GM23338 (cell line): ENCODE results near the gene JOSD1. TPM values are rescaled to one million over a fixed set of nuclear protein-coding genes. Genes with fewer than 3 reads are reported as not detected.

Experiments
- ATAC-seq: fragments of 200-7000 bp; cut with Tn5 transposase; 3 replicates; pipeline ENCODE4 v1.9.1; 2020
- DNase-seq: peaks from one replicate; pipeline ENCODE4 v3.0.0-alpha.2; 2015; ENCODE audit warnings: low spot score
- H2AFZ ChIP-seq: fragments of 200-600 bp; sonication (generic); 2 replicates; pipeline ENCODE4 v1.8.0; 2016; ENCODE audit warnings: antibody characterized with exemption, mild to moderate bottlenecking, moderate library complexity
- H3F3A ChIP-seq: fragments of 200-600 bp; sonication (generic); replicated peaks from 2 replicates; pipeline ENCODE4 v1.8.0; 2017; ENCODE audit warnings: antibody characterized with exemption, mixed run types, low read depth
- H3K27ac ChIP-seq: fragments of 200-600 bp; sonication (generic); 2 replicates; pipeline ENCODE4 v1.6.1; 2016; ENCODE audit warnings: low read depth
- H3K27me3 ChIP-seq: fragments of 200-600 bp; sonication (generic); 2 replicates; pipeline ENCODE4 v1.8.0; 2016; ENCODE audit warnings: mild to moderate bottlenecking, mixed run types, moderate library complexity; ENCODE audit not compliant: insufficient read depth
- H3K36me3 ChIP-seq: fragments of 200-600 bp; sonication (generic); 2 replicates; pipeline ENCODE4 v1.8.0; 2016; ENCODE audit warnings: mild to moderate bottlenecking; ENCODE audit not compliant: insufficient read depth
- H3K4me1 ChIP-seq: fragments of 200-600 bp; sonication (generic); 2 replicates; pipeline ENCODE4 v1.8.0; 2016; ENCODE audit warnings: mild to moderate bottlenecking, moderate library complexity; ENCODE audit not compliant: insufficient read depth
- H3K4me2 ChIP-seq: fragments of 200-600 bp; sonication (generic); 2 replicates; pipeline ENCODE4 v1.7.1; 2017; ENCODE audit warnings: mixed run types
- H3K4me3 ChIP-seq: fragments of 200-600 bp; sonication (generic); 2 replicates; pipeline ENCODE4 v1.6.1; 2016; ENCODE audit warnings: mixed run types
- H3K79me2 ChIP-seq: fragments of 200-600 bp; sonication (generic); replicated peaks from 2 replicates; pipeline ENCODE4 v1.8.0; 2017; ENCODE audit warnings: mild to moderate bottlenecking; ENCODE audit not compliant: insufficient read depth
- H3K9me2 ChIP-seq: fragments of 200-600 bp; sonication (generic); 2 replicates; pipeline ENCODE4 v1.8.0; 2017; ENCODE audit not compliant: insufficient read depth
- H4K20me1 ChIP-seq: fragments of 200-600 bp; sonication (generic); replicated peaks from 2 replicates; pipeline ENCODE4 v1.8.0; 2017; ENCODE audit warnings: mild to moderate bottlenecking; ENCODE audit not compliant: insufficient read depth
- H3K27ac Mint-ChIP-seq: 2 replicates; pipeline ENCODE4 v1.8.0; 2020; ENCODE audit warnings: inconsistent platforms, mild to moderate bottlenecking, moderate library complexity, mixed read lengths
- H3K27me3 Mint-ChIP-seq: 3 replicates; pipeline ENCODE4 v1.8.0; 2022; ENCODE audit warnings: low read depth, mild to moderate bottlenecking, moderate library complexity, mixed read lengths, inconsistent platforms; ENCODE audit not compliant: insufficient read depth, poor library complexity
- H3K36me3 Mint-ChIP-seq: 3 replicates; pipeline ENCODE4 v1.8.0; 2021; ENCODE audit warnings: low read depth, mild to moderate bottlenecking, inconsistent platforms, moderate library complexity, mixed read lengths
- H3K4me1 Mint-ChIP-seq: 3 replicates; pipeline ENCODE4 v1.8.0; 2020; ENCODE audit warnings: mild to moderate bottlenecking, inconsistent platforms, mixed read lengths
- H3K4me3 Mint-ChIP-seq: 3 replicates; pipeline ENCODE4 v1.8.0; 2021; ENCODE audit warnings: moderate library complexity, mild to moderate bottlenecking, inconsistent platforms, mixed read lengths
- H3K9me3 Mint-ChIP-seq: 3 replicates; pipeline ENCODE4 v1.8.0; 2020; ENCODE audit warnings: moderate library complexity, mild to moderate bottlenecking, inconsistent platforms, mixed read lengths
- CREB1 ChIP-seq: fragments of 250-450 bp; sonication (Bioruptor Pico); IDR thresholded peaks from 2 replicates; pipeline ENCODE4 v1.5.0; 2020; ENCODE audit warnings: low read depth, mild to moderate bottlenecking, moderate library complexity
- CTCF ChIP-seq, 2 experiments: fragments of 200-600 bp in 1 of 2; sonication (generic) in 1 of 2; conservative IDR thresholded peaks; 2 replicates each; pipeline versions ENCODE4 v1.5.1 to v1.6.1; 2016 to 2017; ENCODE audit warnings: antibody characterized with exemption in 2 of 2, low read depth in 2 of 2, mild to moderate bottlenecking in 2 of 2, moderate library complexity in 1 of 2
- ETS1 ChIP-seq: IDR thresholded peaks from 2 replicates; pipeline ENCODE4 v1.6.1; 2016; ENCODE audit warnings: antibody characterized with exemption
- EZH2 ChIP-seq: fragments of 200-600 bp; sonication (generic); IDR thresholded peaks from one replicate; pipeline ENCODE4 v1.8.0; 2017; ENCODE audit warnings: antibody characterized with exemption, mild to moderate bottlenecking, low read depth; ENCODE audit not compliant: unreplicated experiment
- EZH2phosphoT487 ChIP-seq: fragments of 200-600 bp; sonication (generic); IDR thresholded peaks from one replicate; pipeline ENCODE4 v1.8.1; 2018; ENCODE audit warnings: antibody characterized with exemption; ENCODE audit not compliant: unreplicated experiment
- NANOG ChIP-seq: IDR thresholded peaks from 2 replicates; pipeline ENCODE4 v1.6.1; 2016; ENCODE audit warnings: antibody characterized with exemption, borderline replicate concordance
- POLR2AphosphoS5 ChIP-seq: IDR thresholded peaks from 2 replicates; pipeline ENCODE4 v1.6.1; 2016; ENCODE audit warnings: antibody characterized with exemption, low read depth
- REST ChIP-seq: IDR thresholded peaks from one replicate; pipeline ENCODE4 v1.6.1; 2018; ENCODE audit warnings: antibody characterized with exemption; ENCODE audit not compliant: unreplicated experiment
- STAT1 ChIP-seq: IDR thresholded peaks from one replicate; pipeline ENCODE4 v1.6.1; 2016; ENCODE audit warnings: antibody characterized with exemption; ENCODE audit not compliant: unreplicated experiment
- ZNF114 ChIP-seq: fragments of 250-450 bp; sonication (Bioruptor Pico); IDR thresholded peaks from 2 replicates; pipeline ENCODE4 v1.5.0; 2020; ENCODE audit warnings: mild to moderate bottlenecking, moderate library complexity
- ZNF331 ChIP-seq: fragments of 250-450 bp; sonication (Bioruptor Pico); IDR thresholded peaks from 2 replicates; pipeline ENCODE4 v1.5.0; 2020; ENCODE audit warnings: low read depth, mild to moderate bottlenecking, moderate library complexity
- ZNF462 ChIP-seq: fragments of 250-450 bp; sonication (Bioruptor Pico); IDR thresholded peaks from 2 replicates; pipeline ENCODE4 v1.5.0; 2020; ENCODE audit warnings: mild to moderate bottlenecking, moderate library complexity
- polyA plus RNA-seq: library from polyadenylated mRNA; unstranded; fragments of >200 nt; fragmentation: Nextera tagmentation; extraction: Ambion mirVana; gene quantifications from 2 replicates; pipeline ENCODE4 v1.2.1, GENCODE V29; 2016
- total RNA-seq: library from RNA; depleted of rRNA; stranded (reverse); fragments of >200 nt; shearing (Covaris generic); gene quantifications from 2 replicates; pipeline ENCODE4 v1.2.3, GENCODE V29; 2014

The JOSD1 gene
- total and polyA plus RNA-seq, 2 experiments from 2014 or later = 4.6 to 19.7 TPM

- TF ChIP-seq EZH2phosphoT487 = no peak
- TF ChIP-seq CREB1 (CRISPR knock-in tag) = no peak
- TF ChIP-seq EZH2 = no peak
- no peak for TF ChIP-seq REST
- no peak for TF ChIP-seq NANOG
- TF ChIP-seq ETS1 = no peak
These were observed 34.9 kb upstream of the JOSD1 start (continued) for GRCh38 chr22:38735465-38736256.

- Mint-ChIP-seq H3K27me3 (peaks cover 26% of the 10 kb centered on the region), H3K4me1 (peaks cover 6% of the 10 kb centered on the region), H3K36me3 (peaks cover 43% of the 10 kb centered on the region), H3K9me3 (no peaks in the 10 kb centered on the region; the same call in 2 of the 3 replicates), H3K4me3 (no peak overlapping the region), H3K27ac (no peak overlapping the region; the same call in 1 of the 2 replicates)
- Histone ChIP-seq H3K9me2 (no peaks in the 10 kb centered on the region), H3F3A (0 out of 2 replicates have a peak, but pooled peaks cover 4% of the 10 kb centered on the region), H3K27me3 (no peaks in the 10 kb centered on the region), H3K4me3 (no peak overlapping the region), H3K79me2 (no peaks in the 10 kb centered on the region), H3K4me1 (no peaks in the 10 kb centered on the region), H3K27ac (no peak overlapping the region), H2AFZ (no peak overlapping the region), H4K20me1 (peaks cover 11% of the 10 kb centered on the region; the same call in 1 of the 2 replicates), H3K4me2 (no peak overlapping the region), H3K36me3 (peaks cover 1% of the 10 kb centered on the region; the same call in 1 of the 2 replicates)
- DNase-seq = no peak
- ATAC-seq = no peak
- TF ChIP-seq ZNF462 (CRISPR knock-in tag) (no peak), EZH2phosphoT487 (no peak), NANOG (no peak), STAT1 (no peak), ZNF114 (no peak), ZNF331 (CRISPR knock-in tag) (no peak), POLR2AphosphoS5 (no peak), CTCF (conservative IDR thresholded peaks at IDR 0.05; ENCODE audit: low read depth in 2 of 2) (no peak), EZH2 (no peak)
These were observed 34.4 kb upstream of the JOSD1 start for GRCh38 chr22:38735126-38735464.
